NCI-H2227 (cell line): Measurements from ENCODE around the gene ZNF791.
"Not testable (repeated sequence)": the region's sequence is repeated elsewhere in the genome, so short reads cannot be mapped to it uniquely, and the experiment has no call there.

Experiments used
- DNase-seq: peaks from one replicate; lab custom pipeline; 2025; ENCODE audit not compliant: unreplicated experiment; lab: John Stamatoyannopoulos, UW

Gene ZNF791

GRCh38 chr19:12628040-12629022 lies 17.6 kb downstream of the ZNF791 start:
- no peak for DNase-seq

- DNase-seq = no peak
These were observed 18.5 kb downstream of the ZNF791 start for GRCh38 chr19:12629215-12629614.

- DNase-seq = no peak
These were observed 25.9 kb downstream of the ZNF791 start for GRCh38 chr19:12636631-12637030.

GRCh38 chr19:12638611-12639182 lies 28.0 kb downstream of the ZNF791 start:
- DNase-seq = no peak

DNA sequence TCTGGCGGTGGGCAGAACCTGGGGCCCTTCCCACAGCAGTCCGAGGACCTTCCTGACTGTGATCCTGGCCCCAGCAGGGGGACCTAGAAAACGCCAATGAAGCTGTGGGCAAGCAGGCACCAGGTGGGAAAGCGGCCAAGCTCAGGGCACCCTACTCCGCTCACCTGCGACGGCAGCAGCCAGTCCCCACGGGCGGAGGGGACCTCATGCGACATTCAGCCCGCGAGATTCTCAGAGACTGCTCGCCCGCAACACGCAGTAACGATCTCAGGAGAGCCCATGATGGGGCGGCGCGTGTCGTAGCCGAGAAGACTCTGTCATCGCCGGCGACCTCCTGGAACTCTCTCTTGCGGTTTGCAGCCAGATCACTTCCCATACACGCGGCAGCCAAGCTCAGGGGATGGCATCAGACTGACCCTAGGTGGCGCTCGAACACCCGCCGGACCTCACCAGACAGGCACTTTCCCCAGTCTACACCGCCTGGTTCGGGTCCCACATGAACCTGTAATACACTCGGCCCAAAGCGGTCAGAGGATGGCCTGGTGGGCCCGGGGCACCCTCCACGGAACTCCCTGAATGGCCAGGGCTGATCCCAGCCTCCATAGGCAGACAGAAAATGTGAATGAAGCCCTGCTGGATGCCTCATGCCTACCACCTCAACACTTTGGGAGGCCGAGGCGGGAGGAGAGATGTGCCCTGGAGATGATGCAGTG lies 29.3 kb downstream of the ZNF791 start:
- DNase-seq = peak; percentile 57

GRCh38 chr19:12641456-12641855 lies 30.7 kb downstream of the ZNF791 start:
- no peak for DNase-seq

- no peak for DNase-seq
These were observed 31.8 kb downstream of the ZNF791 start for GRCh38 chr19:12642506-12642905.

GRCh38 chr19:12643716-12644115 lies 33.0 kb downstream of the ZNF791 start:
- DNase-seq = not testable (repeated sequence)

DNA sequence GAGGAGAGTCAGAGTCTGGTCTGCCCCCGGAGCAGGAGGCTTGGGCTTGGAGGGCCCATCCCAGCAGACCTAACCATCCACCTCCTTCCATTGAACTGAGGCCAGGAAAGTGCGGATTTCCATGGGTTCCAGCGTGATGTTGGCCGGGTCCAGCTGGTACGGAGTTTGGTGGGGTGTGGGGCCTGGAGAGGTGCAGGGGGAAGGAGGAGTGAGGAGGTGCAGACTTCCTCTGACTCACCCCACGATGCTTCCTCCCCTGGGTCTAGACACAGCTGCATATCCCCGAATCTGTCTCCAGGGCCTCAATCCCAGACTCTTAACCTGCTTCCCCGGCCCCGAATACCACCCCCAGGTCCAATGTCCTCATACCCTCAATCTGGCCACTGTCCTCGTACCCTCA lies 35.8 kb downstream of the ZNF791 start:
- DNase-seq = no peak

DNA sequence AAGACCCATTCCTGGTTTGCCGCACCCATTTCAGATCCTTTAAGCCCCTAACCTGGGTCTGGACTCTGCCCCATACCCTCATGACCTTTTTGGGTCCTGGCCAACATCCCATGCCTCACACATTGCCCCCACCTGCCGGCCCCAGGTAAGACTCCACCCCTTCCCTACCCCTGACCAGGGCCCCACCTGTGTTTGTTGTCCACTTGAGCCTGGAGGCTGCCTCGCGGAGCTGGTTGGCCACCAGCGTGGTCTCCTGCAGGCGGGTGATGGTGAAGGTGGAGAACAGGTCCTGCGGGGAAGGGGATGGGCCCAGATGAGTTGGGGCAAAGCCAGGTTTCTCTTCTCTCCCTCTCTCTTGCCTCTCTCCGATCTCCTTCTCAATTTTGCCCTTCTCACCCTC lies 36.3 kb downstream of the ZNF791 start:
- no peak for DNase-seq

- no peak for DNase-seq
These were observed 36.9 kb downstream of the ZNF791 start for GRCh38 chr19:12647490-12648071.

DNA sequence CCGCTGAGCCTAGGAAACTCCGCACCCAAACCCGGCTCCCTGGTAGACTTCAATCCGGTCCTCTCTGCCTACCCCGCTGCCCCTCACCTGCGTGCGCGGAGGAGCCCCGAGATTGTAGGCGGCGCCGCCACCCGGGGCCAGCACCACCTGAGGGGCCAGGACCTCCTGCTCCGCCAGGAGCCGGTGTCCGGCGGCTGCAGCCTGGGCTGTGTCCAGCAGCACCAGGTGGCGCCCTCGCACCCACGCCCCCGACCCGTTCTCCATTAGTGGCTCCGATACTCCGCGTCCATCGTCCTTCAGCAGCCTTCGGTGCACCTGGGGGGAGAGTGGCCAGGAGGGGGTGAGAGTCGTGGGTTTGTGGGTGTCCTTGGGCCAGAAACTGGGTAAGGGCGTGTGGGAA lies 37.4 kb downstream of the ZNF791 start:
- DNase-seq = no peak

GRCh38 chr19:12649941-12650340 lies 39.2 kb downstream of the ZNF791 start:
- no peak for DNase-seq

GRCh38 chr19:12652219-12652618 lies 41.5 kb downstream of the ZNF791 start:
- no peak for DNase-seq

DNA sequence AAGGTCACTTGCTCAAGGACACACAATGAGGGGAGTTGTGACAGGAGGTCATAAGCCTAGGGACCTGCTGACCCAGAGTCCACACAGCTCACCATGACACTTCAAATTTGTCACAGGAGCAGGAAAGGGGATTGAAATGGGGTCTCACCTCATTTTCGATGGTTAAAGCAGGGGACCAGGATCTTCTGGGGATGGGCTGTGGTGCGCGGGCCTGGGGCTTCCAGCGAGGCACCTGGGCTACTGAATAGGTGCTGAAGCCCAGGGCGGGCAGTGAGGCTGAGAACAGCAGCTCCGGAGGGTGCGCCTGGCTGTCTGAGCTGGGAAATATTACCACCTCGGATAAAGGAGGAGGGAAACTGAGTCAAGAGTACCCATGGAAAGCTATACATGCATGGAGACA lies 44.8 kb downstream of the ZNF791 start:
- no peak for DNase-seq

DNA sequence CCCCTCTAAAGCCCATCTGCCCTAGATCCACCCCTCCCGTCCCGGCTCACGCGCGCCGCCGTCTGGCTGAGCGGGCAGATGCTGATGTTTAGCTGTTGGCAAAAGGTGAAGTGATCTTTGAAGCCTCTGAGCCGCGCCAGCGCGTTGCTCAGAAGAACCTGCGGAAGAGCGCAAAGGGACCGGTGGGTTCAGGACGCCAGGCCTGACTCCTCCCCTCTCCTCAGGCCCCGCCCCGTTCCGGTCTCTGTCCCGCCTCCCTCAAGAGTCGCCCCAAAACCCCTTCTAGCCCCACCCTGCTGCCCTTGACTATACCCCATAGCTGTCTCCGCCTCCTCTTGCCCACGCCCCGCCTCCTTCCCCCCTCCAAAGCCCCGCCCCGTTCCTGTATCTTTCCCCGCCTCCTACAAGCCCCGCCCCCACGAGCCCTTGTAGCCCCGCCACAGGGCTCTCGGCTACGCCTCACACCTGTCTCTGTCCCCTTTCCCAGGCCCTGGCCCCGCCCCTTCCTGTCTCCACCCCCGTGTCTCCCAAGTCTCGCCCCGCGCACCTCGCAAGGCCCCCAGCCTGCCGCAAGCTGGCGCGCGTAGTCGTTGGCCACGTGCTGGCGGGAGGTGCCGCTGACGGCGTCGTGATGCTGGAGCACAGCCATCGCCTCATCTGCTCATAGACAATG lies 46.3 kb downstream of the ZNF791 start:
- no peak for DNase-seq

DNA sequence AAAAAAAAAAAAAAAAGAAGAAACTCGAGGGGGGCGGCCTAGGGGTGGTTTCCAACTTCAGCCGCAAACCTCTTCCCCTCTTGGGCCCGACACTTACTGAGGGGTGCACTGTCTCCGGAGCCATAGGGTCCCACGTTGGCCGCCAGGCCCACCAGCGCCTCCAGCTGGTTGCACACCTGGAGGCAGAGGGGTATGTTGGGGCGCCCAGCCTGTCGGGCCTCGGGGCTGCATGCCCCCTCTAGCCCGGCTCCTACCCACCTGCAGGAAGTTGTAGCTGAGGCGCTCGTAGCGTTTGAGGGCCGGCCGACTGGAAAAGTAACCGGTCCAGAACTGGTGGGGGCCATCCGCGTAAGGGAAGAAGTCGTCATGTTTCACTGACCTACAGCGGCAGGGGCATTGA lies 47.2 kb downstream of the ZNF791 start:
- DNase-seq = no peak

DNA sequence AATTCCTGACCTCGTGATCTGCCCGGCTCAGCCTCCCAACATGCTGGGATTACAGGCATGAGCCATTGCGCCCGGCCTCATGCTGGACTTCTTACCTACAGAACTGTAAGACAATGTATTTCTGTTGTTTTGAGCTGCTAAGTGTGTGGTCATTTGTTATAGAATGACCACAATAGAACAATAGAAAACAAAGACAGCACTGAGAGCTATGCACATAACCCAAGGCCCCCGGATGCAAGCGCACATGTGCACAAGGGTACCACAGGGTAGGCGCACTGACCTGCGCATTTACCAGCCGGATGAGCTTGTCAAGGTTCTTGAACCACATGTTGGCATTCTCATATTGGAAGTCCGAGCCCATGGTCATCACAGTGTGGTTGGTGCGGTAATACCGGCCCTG lies 50.3 kb downstream of the ZNF791 start:
- no peak for DNase-seq

GRCh38 chr19:12664406-12665280 lies 53.9 kb downstream of the ZNF791 start:
- no peak for DNase-seq

DNA sequence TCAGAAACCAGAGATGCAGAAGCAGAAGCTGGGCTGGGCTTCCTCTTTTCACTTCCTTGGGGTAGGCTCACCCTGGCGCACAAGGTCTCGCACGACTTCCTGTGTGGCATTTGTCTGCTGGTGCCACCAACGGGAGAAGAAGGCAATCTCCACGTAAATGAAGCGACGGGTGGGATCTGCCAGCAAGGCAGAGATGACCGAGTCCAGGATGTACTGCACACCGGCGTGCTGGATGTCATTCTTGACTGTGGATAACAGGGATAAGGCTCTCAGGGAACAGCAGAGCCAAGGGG lies 54.5 kb downstream of the ZNF791 start:
- DNase-seq = no peak
